Measurements from ENCODE around the gene CPNE4. TPM values are rescaled to one million over a fixed set of nuclear protein-coding genes. Genes with fewer than 3 reads are reported as not detected.

The CPNE4 gene
- total RNA-seq, 1 experiment from 2014 or later = 0.41 TPM

DNA sequence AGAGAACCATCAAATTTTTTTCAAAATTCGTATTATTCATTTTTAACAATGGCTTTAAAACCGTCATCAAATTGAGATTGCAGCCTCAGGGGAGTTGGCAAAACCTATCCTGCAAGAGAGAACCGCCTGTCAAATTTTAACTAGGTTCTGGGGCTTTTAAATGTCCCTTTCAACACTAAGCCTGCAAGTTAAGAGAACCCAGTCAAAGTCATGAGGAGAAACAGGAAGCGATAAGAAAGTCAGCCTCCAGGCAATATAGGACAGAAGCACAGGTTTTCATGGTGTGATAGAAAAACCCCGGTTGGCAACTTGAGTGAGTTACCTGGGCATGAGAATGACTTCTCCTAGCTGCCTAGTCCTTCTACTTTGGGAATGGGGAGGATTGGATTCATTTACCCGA, 59.8 kb downstream of the CPNE4 start:
- TF ChIP-seq, protein P1, sequence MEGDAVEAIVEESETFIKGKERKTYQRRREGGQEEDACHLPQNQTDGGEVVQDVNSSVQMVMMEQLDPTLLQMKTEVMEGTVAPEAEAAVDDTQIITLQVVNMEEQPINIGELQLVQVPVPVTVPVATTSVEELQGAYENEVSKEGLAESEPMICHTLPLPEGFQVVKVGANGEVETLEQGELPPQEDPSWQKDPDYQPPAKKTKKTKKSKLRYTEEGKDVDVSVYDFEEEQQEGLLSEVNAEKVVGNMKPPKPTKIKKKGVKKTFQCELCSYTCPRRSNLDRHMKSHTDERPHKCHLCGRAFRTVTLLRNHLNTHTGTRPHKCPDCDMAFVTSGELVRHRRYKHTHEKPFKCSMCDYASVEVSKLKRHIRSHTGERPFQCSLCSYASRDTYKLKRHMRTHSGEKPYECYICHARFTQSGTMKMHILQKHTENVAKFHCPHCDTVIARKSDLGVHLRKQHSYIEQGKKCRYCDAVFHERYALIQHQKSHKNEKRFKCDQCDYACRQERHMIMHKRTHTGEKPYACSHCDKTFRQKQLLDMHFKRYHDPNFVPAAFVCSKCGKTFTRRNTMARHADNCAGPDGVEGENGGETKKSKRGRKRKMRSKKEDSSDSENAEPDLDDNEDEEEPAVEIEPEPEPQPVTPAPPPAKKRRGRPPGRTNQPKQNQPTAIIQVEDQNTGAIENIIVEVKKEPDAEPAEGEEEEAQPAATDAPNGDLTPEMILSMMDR (IDR thresholded peaks at IDR 0.05; ENCODE audit: insufficient read depth in 1 of 2, low read depth in 1 of 2, low read length in 1 of 2, severe bottlenecking in 1 of 2, unreplicated experiment in 1 of 2) = no peak
- Histone ChIP-seq H3K36me3 (ENCODE audit: control insufficient read depth, insufficient read depth, low read length) (no peaks in the 10 kb centered on the region), H3K4me3 (ENCODE audit: low read depth, low read length) (no peak overlapping the region), H3K9me3 (no peaks in the 10 kb centered on the region), H3K27me3 (replicated peaks; ENCODE audit: control insufficient read depth, insufficient read depth, low read length) (no peaks in the 10 kb centered on the region), H3K4me1 (peaks cover 12% of the 10 kb centered on the region)
- intact Hi-C loops (cut with micrococcal nuclease; ENCODE audit: unreplicated experiment) = no loop called here
- DNase-seq = no peak
- CTCF ChIA-PET = no interaction called here
- Mint-ChIP-seq H3K36me3 (ENCODE audit: insufficient read depth, unreplicated experiment) (peaks cover 5% of the 10 kb centered on the region), H3K27ac (ENCODE audit: unreplicated experiment) (no peak overlapping the region), H3K4me1 (ENCODE audit: low read depth, unreplicated experiment) (peaks cover 18% of the 10 kb centered on the region), H3K27me3 (ENCODE audit: insufficient read depth, unreplicated experiment) (no peaks in the 10 kb centered on the region), H3K4me3 (ENCODE audit: unreplicated experiment) (no peak overlapping the region), H3K9me3 (ENCODE audit: unreplicated experiment) (peaks cover 10% of the 10 kb centered on the region)
- POLR2A ChIA-PET = no interaction called here
- no TSS peak for BruUV-seq (replicated peaks)

DNA sequence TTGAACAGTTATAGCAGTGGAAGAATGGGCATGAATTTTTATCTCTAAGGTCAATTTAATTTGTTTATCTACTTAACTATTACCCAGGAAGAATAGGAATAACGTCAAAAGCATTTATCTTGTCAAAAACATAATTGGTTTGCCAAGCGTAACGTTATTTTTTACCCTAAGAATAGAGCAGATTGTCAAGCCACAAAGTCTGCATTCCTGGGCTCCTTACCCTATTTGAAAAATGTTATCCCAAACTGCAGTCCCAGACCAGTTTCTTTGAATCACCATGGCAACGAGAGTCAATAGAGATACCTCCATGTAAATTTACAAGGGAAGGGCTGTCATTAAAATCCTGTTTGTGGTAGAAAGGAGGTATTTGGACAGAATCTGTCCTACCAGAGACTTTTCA, 61.1 kb downstream of the CPNE4 start:
- DNase-seq = no peak
- Mint-ChIP-seq H3K4me1 (ENCODE audit: low read depth, unreplicated experiment) (peaks cover 18% of the 10 kb centered on the region), H3K27me3 (ENCODE audit: insufficient read depth, unreplicated experiment) (no peaks in the 10 kb centered on the region), H3K4me3 (ENCODE audit: unreplicated experiment) (no peak overlapping the region), H3K9me3 (ENCODE audit: unreplicated experiment) (peaks cover 7% of the 10 kb centered on the region), H3K27ac (ENCODE audit: unreplicated experiment) (no peak overlapping the region), H3K36me3 (ENCODE audit: insufficient read depth, unreplicated experiment) (peaks cover 4% of the 10 kb centered on the region)
- H3K36me3 ChIP-seq (ENCODE audit: control insufficient read depth, insufficient read depth, low read length) = no peaks in the 10 kb centered on the region
- no peaks in the 10 kb centered on the region for H3K9me3 ChIP-seq
- H3K4me3 ChIP-seq (ENCODE audit: low read depth, low read length) = no peak overlapping the region
- TF ChIP-seq, protein P1 (IDR thresholded peaks at IDR 0.05; ENCODE audit: insufficient read depth in 1 of 2, low read depth in 1 of 2, low read length in 1 of 2, severe bottlenecking in 1 of 2, unreplicated experiment in 1 of 2) = no peak
- BruUV-seq (replicated peaks) = no TSS peak
- ChIA-PET POLR2A (no interaction called here), CTCF (no interaction called here)
- intact Hi-C loops (cut with micrococcal nuclease; ENCODE audit: unreplicated experiment) = no loop called here
- H3K27me3 ChIP-seq (replicated peaks; ENCODE audit: control insufficient read depth, insufficient read depth, low read length) = no peaks in the 10 kb centered on the region
- H3K4me1 ChIP-seq = peaks cover 12% of the 10 kb centered on the region

DNA sequence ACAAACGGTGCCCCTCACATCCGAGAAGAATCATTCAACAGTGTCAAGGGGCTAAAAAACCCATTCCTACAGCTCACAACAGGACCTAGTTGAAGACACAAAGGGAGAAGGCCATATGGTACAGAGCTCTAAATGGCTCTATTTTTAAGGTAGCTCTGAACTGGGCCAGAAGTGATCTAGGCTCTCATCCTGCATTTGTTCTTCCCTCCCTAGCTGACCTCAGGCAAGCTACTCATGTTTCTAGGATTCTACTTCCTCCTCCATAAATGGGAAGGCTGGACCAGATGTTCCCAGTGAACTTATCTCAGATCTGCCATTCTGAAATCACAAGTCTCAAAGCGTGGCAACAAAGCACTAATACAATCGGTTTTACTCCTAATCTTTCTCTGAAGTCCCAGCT, 62.3 kb downstream of the CPNE4 start:
- intact Hi-C loops (cut with micrococcal nuclease; ENCODE audit: unreplicated experiment) = no loop called here
- no TSS peak for BruUV-seq (replicated peaks)
- no peaks in the 10 kb centered on the region for H3K9me3 ChIP-seq
- no peaks in the 10 kb centered on the region for H3K27me3 ChIP-seq (replicated peaks; ENCODE audit: control insufficient read depth, insufficient read depth, low read length)
- H3K4me1 Mint-ChIP-seq (ENCODE audit: low read depth, unreplicated experiment) = peaks cover 18% of the 10 kb centered on the region
- POLR2A ChIA-PET = no interaction called here
- H3K4me3 ChIP-seq (ENCODE audit: low read depth, low read length) = no peak overlapping the region
- CTCF ChIA-PET = no interaction called here
- H3K27ac Mint-ChIP-seq (ENCODE audit: unreplicated experiment) = no peak overlapping the region
- no peaks in the 10 kb centered on the region for H3K27me3 Mint-ChIP-seq (ENCODE audit: insufficient read depth, unreplicated experiment)
- TF ChIP-seq, protein P1 (IDR thresholded peaks at IDR 0.05; ENCODE audit: insufficient read depth in 1 of 2, low read depth in 1 of 2, low read length in 1 of 2, severe bottlenecking in 1 of 2, unreplicated experiment in 1 of 2) = no peak
- no peak for DNase-seq
- H3K36me3 Mint-ChIP-seq (ENCODE audit: insufficient read depth, unreplicated experiment) = no peaks in the 10 kb centered on the region
- H3K4me3 Mint-ChIP-seq (ENCODE audit: unreplicated experiment) = no peak overlapping the region
- H3K9me3 Mint-ChIP-seq (ENCODE audit: unreplicated experiment) = no peaks in the 10 kb centered on the region
- H3K4me1 ChIP-seq = peaks cover 12% of the 10 kb centered on the region
- no peaks in the 10 kb centered on the region for H3K36me3 ChIP-seq (ENCODE audit: control insufficient read depth, insufficient read depth, low read length)
